ENCODE results near the gene NEUROG2. TPM values are rescaled to one million over a fixed set of nuclear protein-coding genes. Genes with fewer than 3 reads are reported as not detected.

NEUROG2 gene
- total RNA-seq, 2 experiments from 2014 or later: 0.13 to 0.16 TPM

GRCh38 chr4:112514647-112515197 is 1.3 kb downstream of the NEUROG2 start:
- Mint-ChIP-seq H3K9me3 (peaks cover 7% of the 10 kb centered on the region), H3K36me3 (ENCODE audit: low read depth) (peaks cover 10% of the 10 kb centered on the region), H3K27me3 (peaks cover 81% of the 10 kb centered on the region), H3K27ac (no peak overlapping the region), H3K4me3 (peak overlapping the region; percentile 96), H3K4me1 (ENCODE audit: low read depth) (peaks cover 46% of the 10 kb centered on the region)
- TF ChIP-seq, protein P1, sequence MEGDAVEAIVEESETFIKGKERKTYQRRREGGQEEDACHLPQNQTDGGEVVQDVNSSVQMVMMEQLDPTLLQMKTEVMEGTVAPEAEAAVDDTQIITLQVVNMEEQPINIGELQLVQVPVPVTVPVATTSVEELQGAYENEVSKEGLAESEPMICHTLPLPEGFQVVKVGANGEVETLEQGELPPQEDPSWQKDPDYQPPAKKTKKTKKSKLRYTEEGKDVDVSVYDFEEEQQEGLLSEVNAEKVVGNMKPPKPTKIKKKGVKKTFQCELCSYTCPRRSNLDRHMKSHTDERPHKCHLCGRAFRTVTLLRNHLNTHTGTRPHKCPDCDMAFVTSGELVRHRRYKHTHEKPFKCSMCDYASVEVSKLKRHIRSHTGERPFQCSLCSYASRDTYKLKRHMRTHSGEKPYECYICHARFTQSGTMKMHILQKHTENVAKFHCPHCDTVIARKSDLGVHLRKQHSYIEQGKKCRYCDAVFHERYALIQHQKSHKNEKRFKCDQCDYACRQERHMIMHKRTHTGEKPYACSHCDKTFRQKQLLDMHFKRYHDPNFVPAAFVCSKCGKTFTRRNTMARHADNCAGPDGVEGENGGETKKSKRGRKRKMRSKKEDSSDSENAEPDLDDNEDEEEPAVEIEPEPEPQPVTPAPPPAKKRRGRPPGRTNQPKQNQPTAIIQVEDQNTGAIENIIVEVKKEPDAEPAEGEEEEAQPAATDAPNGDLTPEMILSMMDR (IDR thresholded peaks at IDR 0.05): no peak
- peak; percentile 22 for DNase-seq
- ATAC-seq: peak; percentile 25
- intact Hi-C loops (cut with micrococcal nuclease): loop anchor here (10.0 kb wide), 1 partner anchor 1880 kb away; no protein-coding TSS in a partner anchor
- CTCF ChIA-PET: interaction anchor here (2.8 to 3.7 kb wide), 3 partner anchors 10 to 416 kb away, joined by 10 to 16 read pairs (median 14); no protein-coding TSS in a partner anchor
- POLR2A ChIA-PET: interaction anchor here (1.1 kb wide), 1 partner anchor 10 kb away, joined by 4 read pairs; no protein-coding TSS in a partner anchor

DNA sequence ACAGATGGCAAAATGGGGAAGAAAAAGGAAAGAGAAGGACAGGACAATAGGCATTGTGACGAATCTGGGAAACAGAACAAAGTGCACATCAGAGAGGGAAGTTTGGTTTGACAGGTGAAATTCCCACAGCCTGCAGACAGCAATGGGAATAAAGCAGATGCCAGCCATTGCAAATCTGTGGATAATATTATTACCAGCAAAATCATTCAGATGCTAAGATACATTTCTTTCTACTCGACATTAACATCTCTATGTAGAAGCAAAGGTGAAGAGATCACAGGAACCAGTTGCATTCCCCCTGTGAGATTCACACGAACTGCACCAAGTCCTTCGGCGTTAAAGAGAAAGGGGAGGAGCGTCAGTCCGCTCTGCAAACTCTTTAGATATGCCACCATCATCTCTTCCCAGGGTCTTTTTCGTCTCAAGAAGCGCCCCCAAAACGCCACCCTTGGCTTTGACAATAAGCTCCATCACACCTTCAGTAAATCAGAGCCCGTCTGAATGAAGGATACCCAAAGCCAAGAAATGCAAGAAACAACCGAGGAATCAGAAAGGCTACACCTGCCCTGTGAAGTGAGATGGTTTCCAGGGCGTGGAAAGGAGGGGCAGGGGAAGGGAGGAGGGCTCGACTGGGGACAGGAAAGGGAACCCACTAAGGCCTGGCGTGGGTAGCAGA is 1.9 kb downstream of the NEUROG2 start:
- ChIA-PET CTCF (interaction anchor here (2.8 to 3.7 kb wide), 2 partner anchors 10 to 415 kb away, joined by 10 to 16 read pairs; no protein-coding TSS in a partner anchor), POLR2A (interaction anchor here (1.1 kb wide), 1 partner anchor 11 kb away, joined by 4 read pairs; no protein-coding TSS in a partner anchor)
- peaks cover 10% of the 10 kb centered on the region for H3K36me3 Mint-ChIP-seq (ENCODE audit: low read depth)
- H3K4me1 Mint-ChIP-seq (ENCODE audit: low read depth): peaks cover 52% of the 10 kb centered on the region
- DNase-seq (peak; percentile 14), ATAC-seq (peak; percentile 9)
- peak overlapping the region; percentile 96 for H3K4me3 Mint-ChIP-seq
- H3K9me3 Mint-ChIP-seq: peaks cover 6% of the 10 kb centered on the region
- intact Hi-C loops (cut with micrococcal nuclease): loop anchor here (10.0 kb wide), 1 partner anchor 1879 kb away; no protein-coding TSS in a partner anchor
- no peak overlapping the region for H3K27ac Mint-ChIP-seq
- TF ChIP-seq, protein P1 (IDR thresholded peaks at IDR 0.05): no peak
- H3K27me3 Mint-ChIP-seq: peaks cover 82% of the 10 kb centered on the region

- DNase-seq: no peak
- Mint-ChIP-seq H3K27ac (no peak overlapping the region), H3K27me3 (peaks cover 80% of the 10 kb centered on the region), H3K4me3 (no peak overlapping the region), H3K4me1 (ENCODE audit: low read depth) (peaks cover 39% of the 10 kb centered on the region), H3K9me3 (peaks cover 6% of the 10 kb centered on the region), H3K36me3 (ENCODE audit: low read depth) (peaks cover 10% of the 10 kb centered on the region)
- no peak for ATAC-seq
- TF ChIP-seq, protein P1 (IDR thresholded peaks at IDR 0.05): no peak
- intact Hi-C loops (cut with micrococcal nuclease): loop anchor here (10.0 kb wide), 1 partner anchor 1877 kb away; no protein-coding TSS in a partner anchor
- CTCF ChIA-PET: interaction anchor here (1.4 to 5.8 kb wide), 3 partner anchors 11 to 190 kb away, joined by 4 to 65 read pairs (median 7); no protein-coding TSS in a partner anchor
- POLR2A ChIA-PET: interaction anchor here (1.3 kb wide), 1 partner anchor 11 kb away, joined by 4 read pairs; no protein-coding TSS in a partner anchor
These were observed 4.2 kb downstream of the NEUROG2 start for GRCh38 chr4:112511803-112512118.

DNA sequence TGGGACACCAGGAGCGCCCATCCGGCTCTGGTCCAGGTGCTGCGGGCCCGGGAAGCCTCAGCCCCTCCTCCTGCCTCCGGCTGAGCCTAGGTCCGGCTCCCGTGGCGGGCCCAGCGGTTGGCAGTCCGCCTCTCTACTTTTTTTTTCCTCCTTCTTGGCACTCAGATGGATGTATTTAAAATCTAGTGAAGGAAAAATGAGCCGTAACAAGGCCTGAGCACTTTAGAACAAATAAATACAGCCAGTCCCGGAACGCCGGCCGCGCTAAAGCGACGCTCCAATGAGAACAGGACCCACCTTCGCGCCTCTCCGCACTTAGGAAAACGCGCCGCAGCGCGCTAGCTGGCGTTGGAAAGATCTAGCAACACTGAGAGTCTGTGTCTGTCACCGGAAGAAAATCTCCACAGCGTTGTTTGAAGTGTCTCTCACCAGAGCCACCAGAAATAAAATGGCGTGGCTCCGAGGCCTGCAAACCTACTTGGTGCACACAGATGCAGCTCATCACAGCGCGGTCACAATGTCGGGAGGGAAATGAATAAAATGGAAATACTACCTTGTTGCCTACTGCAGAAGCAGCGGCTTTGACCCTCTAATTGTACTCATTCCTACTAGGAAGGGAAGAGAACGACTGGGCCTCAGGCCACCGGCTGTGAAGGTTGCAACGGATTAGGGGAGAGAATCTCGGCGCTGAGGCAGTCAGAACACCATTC is 4.7 kb downstream of the NEUROG2 start:
- DNase-seq (peak; percentile 14), ATAC-seq (no peak)
- peaks cover 10% of the 10 kb centered on the region for H3K36me3 Mint-ChIP-seq (ENCODE audit: low read depth)
- intact Hi-C loops (cut with micrococcal nuclease): loop anchor here (10.0 kb wide), 1 partner anchor 1876 kb away; no protein-coding TSS in a partner anchor
- H3K9me3 Mint-ChIP-seq: peaks cover 6% of the 10 kb centered on the region
- H3K27me3 Mint-ChIP-seq: peaks cover 78% of the 10 kb centered on the region
- H3K27ac Mint-ChIP-seq: no peak overlapping the region
- POLR2A ChIA-PET: no interaction called here
- TF ChIP-seq, protein P1 (IDR thresholded peaks at IDR 0.05): no peak
- H3K4me1 Mint-ChIP-seq (ENCODE audit: low read depth): peaks cover 36% of the 10 kb centered on the region
- H3K4me3 Mint-ChIP-seq: no peak overlapping the region
- CTCF ChIA-PET: interaction anchor here (1.0 to 5.8 kb wide), 3 partner anchors 11 to 412 kb away, joined by 6 to 65 read pairs (median 6); no protein-coding TSS in a partner anchor
